GM21825 (cell line): ENCODE results near the gene PIK3CA.
"Not testable (repeated sequence)": the region's sequence is repeated elsewhere in the genome, so short reads cannot be mapped to it uniquely, and the experiment has no call there.

ENCODE experiments used
- ATAC-seq: cut with Tn5 transposase; IDR thresholded peaks from one replicate; pipeline ENCODE4 v1.9.1; 2021; ENCODE audit warnings: mild to moderate bottlenecking, moderate library complexity; ENCODE audit not compliant: unreplicated experiment

Gene PIK3CA

DNA sequence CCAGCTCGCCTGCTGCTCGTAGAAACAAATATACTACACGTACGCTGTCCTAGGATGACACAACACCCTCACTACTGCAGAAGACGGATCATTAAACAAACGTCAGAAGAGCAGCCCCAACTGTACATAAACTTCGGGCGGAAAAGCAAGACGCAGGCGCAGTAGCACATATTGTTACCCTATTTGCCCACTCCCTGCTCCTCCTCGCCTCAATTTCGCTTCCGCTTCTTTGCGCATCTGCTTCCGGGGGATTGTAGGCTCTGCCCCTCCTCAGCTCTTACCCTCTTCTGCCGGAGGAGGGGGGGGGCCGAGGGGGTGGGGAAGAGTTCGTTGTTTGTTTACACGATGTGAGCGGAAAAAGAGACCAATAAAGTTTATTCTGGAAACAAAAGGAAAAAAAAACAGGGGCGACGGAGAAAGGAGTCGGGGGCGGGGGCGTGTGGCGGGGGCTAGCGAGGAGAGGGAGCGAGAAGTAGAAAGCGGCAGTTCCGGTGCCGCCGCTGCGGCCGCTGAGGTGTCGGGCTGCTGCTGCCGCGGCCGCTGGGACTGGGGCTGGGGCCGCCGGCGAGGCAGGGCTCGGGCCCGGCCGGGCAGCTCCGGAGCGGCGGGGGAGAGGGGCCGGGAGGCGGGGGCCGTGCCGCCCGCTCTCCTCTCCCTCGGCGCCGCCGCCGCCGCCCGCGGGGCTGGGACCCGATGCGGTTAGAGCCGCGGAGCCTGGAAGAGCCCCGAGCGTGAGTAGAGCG is at the start of gene PIK3CA:
PIK3CA (plus strand) TSS at position 485 of the 743 bp plus-strand sequence. CDS start 50,469 bp downstream, outside the sequence.
- ATAC-seq, result peak; percentile 69

DNA sequence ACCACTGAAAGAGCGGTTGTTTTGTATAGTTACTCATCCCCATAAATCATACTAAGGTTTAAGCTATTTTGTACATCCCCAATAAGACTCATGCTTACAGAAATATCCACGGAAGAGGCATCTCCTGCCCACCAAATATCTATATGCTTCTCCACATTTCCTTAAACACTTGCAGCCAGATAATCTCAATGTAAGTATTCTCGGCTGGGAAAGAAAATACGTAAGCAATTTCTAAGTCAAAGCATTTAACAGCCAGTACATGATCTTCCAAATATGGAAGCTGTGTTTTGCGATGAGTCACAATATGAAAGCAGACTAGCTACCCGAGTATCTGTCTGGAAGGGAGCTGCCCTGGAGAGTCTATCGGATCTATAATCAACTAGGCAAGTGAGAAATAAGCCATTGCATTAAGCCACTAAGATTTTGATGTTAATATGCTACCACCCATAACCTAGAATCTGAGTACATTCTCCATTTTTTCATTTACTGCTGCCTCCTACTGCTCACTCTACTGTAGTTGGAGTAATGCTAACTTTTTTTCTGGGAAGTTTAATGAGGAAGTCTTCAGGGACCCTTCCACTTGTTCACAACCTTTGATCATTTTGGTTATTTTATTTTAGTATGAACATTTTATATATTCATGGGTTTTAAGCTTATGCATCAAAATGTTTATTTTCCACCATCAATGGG is 49.6 kb upstream of the PIK3CA start:
- ATAC-seq, result no peak

DNA sequence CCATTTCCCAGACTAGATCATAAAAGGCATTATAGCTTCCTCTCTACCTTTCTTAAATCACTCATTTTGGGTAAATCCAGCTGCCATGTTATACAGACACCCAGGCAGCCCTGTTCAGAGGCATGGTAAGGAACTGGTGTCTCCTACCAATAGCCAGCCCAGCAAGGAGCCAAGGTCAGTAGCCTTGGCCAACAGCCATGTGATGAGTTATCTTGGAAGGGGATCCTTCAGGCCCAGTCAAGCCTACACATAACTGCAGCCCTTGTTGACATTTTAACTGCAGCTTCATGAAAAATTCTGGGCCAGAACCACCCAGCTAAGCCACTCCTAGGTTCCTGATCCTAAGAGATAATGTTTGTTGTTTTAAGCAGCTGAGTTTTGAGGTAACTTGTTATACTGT is 47.5 kb upstream of the PIK3CA start:
- no peak for ATAC-seq

DNA sequence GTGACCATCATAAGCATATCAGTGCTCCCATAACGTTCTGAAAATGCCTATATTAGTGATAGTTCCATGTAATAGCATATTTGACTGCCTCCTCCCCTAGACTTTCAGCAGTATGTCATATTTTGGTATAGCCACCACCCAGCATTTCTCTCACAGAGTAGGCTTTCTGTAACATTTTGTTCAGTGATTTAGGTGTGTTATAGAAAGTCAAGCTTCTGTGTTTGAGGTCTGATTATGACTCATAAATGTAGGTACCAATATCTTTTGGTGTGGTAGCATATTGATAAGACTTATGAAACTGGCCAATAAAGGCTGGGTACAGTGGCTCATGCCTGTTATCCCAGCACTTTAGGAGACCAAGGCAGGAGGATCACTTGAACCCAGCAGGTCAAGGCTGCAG is 42.3 kb upstream of the PIK3CA start:
- ATAC-seq, result no peak

DNA sequence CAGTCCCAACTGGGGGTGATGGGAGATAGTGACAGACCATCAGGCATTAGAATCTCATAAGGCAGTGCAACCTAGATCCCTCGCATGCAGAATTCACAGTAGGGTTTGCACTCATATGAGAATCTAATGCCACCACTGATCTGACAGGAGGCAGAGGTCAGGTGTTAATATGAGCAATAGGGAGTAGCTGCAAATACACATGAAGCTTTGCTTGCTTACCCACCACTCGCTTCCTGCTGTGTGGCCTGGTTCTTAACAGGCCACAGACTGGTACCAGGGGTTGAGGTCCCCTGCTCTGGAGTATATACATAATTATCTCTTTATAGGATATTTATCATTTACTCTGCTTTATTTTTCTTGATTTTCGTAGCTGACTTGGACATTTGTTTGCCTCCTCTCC is 40.5 kb upstream of the PIK3CA start:
- no peak for ATAC-seq

DNA sequence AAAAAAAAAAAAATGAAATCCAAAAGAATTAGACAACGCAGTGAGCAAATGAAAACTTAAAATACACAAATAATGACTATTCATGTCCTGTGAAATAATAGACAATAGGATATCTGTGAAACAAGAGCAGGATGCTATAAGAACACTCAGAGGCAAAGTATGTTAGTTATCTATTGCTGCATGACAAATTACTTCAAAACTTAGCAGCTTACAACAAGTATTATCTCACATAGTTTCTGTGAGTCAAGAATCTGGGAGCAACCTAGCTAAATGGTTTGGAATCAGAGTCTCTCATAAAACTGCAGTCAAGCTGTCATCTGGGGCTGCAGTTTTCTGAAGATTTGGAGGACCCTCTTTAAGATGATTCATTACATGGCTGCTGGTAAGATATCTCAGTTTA is 40.1 kb upstream of the PIK3CA start:
- ATAC-seq, result no peak

DNA sequence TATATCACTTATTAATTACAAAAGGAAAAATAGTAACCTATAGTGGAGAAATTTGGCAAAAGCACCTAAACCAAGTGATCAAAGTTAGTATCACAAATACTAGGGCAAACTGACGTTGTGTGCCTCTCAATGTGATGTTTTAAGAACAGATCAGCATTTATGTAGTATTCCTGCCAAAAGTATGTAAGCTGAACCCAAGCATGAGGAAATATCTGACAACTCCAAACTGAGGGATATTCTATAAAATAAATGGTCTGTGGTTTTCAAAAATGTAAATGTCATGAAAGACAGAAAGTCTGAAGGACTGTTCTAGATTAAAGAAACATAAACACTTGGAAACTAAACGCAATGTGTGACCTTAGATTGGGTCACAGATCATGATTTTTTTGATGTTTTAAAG is 34.3 kb upstream of the PIK3CA start:
- ATAC-seq, result no peak

DNA sequence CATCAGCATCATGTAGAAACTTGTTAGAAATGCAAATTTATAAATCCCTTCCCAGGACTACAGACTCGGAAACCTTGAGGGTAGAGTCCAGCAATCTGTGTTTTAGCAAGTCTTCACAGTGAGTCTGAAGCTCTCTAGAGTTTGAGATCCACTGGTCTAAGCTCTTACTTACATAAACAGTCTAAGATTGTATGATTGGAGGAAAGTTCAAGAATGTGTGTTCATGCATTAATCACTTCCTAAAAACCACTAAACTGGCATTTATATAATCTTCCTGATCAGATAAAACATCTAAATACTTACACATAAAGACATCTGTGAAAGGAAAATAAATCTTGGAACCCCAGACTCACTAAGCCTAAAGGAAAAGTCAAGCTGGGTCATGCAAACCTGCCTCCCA is 32.7 kb upstream of the PIK3CA start:
- not testable (repeated sequence) for ATAC-seq

DNA sequence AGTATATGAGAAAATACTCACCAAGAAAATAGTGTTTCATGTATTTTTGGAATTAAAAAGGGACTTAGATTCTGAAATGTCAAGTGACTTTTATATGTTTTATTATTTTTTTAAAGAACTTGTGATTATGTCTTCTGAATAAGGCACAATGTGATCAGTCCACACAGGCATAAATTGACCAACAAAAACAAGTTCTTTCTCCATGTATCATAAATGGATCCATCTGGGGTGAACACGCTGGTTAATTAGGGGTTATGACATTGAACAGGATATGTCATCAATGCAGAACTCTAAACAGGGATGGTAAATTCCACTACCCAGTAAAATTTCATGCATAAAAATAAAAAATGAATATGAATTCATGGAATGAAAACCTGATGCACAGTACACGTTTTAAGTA is 31.3 kb upstream of the PIK3CA start:
- no peak for ATAC-seq

DNA sequence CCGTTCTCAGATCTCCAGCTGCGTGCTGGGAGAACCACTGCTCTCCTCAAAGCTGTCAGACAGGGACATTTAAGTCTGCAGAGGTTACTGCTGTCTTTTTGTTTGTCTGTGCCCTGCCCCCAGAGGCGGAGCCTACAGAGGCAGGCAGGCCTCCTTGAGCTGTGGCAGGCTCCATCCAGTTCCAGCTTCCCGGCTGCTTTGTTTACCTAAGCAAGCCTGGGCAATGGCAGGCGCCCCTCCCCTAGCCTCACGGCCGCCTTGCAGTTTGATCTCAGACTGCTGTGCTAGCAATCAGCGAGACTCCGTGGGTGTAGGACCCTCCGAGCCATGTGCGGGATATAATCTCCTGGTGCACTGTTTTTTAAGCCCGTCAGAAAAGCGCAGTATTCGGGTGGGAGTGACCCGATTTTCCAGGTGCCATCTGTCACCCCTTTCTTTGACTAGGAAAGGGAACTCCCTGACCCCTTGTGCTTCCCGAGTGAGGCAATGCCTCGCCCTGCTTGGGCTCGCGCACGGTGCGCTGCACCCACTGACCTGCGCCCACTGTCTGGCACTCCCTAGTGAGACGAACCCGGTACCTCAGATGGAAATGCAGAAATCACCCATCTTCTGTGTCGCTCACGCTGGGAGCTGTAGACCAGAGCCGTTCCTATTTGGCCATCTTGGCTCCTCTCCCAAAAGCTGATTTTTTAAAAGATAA is 15.8 kb upstream of the PIK3CA start:
- not testable (repeated sequence) for ATAC-seq

DNA sequence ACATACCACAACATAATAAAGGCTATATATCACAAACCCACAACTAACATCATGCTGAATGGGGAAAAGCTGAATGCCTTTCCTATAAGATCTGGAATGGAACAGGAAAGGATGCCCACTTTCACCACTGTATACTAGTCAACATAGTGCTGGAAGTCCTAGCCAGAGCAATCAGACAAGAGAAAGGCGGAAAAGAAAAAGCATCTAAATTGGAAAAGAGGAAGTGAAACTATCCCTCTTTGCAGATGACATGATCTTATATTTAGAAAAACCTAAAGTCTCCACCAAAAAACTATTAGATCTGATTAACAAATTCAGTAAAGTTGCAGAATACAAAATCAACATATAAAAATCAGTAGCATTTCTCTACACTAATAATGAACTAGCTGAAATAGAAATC is 14.6 kb upstream of the PIK3CA start:
- ATAC-seq, result no peak

DNA sequence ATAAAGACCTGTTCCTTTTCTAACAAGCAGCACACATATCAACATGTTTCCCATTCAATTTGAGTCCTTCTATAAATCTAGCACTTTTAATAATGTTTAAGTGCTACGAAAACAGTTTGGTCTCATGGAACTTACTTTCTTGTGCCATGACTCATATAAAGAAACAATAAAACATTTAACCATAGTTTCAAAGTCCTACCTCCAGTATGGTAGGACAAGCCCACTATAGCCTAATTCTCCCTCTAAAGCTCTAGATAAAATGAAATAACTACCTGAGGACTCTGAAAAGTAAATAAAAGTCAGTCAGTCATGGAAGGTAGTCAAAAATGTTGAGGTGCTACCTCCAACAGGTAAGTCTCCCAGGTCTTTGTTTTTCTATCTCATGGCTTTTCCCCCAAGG is 12.0 kb upstream of the PIK3CA start:
- no peak for ATAC-seq

DNA sequence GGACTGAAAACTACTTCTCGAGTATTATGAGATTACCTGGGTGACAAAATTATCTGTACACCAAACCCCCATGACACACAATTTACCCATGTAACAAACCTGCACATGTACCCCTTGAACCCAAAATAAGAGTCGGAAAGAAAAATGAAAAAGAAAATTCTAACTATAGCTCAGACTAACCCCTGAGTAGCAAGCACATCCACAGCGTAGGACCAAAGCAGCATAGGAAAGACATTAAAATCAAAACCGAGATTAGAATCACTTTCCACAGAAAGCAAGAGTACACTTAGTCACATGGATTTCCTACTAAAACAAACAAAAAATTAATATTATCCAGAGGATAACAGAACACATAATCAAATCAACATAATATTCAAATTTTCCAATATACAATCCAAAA is 6.3 kb upstream of the PIK3CA start:
- ATAC-seq, result no peak

DNA sequence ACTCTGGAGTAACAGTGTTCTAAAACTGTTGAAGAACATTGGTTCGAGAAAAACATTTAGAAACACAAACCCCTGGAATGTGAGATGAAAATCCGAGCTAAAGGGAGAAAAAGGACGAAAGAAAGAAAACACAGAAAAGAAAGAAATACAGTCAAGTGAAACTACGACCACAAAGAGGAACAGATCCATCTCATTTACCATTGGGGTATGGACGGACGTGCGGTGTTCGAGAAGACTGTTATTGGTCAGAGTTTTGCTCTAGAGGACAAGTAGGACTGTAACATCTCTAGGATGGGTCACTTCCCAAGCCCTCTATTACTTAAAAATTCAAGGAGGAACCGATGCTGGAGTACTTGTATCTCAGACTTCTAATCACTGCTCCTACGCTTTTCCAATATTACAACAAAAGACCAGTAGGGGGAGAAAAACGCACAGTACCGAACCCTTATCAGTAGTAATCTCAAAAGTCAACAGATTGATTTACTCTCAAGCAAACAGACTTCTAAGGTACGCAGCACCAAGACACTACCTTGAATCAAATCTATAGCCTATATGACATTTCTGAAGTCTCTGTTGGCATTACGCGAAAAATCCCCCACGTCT is 1.1 kb upstream of the PIK3CA start:
- ATAC-seq, result peak; percentile 25

DNA sequence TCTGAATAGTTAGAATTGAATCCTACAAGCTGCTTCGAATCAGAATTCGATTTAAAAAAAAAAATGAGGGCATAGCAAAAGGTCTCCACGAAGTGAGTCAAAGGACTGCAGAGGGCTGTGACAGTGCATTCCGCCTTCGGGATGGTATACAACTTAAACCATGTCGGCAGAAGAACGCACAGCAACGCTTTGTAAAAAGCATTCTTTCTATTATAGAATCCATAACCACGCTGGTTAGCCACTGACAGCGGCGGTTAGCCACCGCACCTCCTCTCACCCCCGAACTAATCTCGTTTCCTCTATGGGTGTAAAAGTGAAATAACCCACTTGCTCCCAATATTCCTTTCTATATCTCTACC is 664 bp upstream of the PIK3CA start:
- peak; percentile 31 for ATAC-seq

DNA sequence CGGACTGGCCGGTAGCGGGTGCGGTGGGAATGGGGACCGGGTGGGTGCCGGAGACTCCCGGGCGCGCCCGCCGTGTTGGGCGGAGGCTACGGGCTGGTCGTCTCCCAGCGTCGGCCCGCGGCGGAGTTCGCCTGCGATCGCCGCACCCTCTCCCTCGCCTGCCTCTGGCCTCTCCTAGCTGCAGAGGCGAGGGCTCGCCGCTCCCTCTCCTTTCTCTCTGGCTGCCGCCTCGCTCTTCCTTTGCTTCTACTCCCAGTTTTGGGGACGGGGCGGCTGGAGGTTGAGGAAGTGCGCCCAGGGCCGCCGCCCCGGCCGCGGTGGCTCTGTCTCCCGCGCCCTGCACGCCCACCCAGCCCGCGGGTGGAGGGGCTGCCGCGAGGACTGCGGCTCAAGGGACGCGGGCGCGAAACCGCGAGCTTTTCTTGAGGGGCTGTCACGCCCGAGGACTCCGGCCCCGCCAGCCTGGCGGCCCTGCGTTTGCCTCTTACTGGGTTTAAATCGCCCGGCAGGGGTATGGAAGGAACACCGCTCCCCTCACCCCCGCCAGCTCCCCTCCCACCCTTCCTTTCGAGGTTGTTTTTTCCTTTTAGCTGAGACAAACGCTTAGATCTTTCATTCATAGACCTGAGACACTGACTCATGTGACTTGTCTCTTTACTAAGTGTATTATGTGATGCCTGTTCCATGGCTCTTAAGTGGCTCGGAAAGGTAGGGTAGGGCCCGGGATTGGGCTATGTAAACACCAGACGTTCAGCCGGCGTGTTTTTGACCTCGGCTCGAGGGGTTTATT is 654 bp downstream of the PIK3CA start:
- peak; percentile 27 for ATAC-seq

DNA sequence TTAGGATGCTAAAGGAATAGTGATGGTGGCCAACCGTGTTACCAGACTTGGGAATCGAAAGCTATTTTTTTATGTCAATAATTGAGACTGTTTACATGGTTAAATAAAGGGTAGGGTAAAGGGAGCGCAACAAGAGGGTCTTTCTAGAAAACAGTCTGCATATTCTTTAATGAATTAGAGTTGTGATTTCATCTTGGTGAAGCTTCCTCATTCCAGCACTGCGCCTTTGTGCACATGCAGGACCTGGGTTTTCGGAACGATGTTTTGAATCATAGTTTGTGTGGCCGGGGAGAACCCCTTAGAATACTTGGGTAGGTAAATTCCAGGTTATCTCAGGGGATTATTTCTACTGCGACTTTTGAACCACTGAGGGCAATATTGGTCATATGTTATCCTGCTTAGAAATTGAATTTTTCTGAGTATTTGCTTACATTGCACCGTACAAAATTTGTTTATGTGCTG is 1.3 kb downstream of the PIK3CA start:
- peak; percentile 32 for ATAC-seq

DNA sequence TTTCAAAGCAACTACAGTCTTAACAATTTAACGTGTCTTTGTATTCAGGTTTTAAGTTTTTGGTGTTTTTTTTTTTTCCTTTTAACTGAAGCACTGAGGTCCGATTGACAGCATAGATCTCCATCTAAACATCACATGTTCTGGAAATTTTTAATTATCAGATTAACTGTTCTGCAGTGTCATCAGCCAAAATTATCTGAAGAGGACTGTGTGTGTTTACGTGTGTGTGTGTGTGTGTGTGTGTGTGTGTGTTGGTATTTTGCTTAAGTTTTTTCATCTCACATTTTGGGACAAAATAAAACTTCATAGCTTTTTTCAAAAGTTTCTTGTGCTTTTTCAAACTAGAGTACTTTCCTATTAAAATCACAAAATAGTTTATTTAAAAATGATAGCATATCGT is 1.8 kb downstream of the PIK3CA start:
- no peak for ATAC-seq

DNA sequence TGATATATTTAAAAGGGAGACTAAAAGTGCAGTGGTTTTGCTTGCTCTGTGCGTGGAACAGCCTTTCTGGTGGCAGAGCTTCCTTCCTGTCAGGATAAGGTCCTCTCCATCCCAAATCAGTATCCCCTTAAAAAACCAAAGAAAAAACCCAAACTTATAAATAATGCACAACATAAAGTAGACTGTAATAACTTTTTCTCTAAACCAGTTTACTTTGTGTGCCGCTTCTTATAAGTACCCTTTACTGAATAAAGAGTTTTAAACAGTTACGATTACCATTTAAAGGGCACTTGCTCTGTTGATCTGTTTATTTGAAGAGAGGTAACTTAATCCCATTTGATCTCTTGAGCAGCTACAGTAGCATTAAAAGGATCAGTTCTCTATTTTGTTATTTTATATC is 2.5 kb downstream of the PIK3CA start:
- ATAC-seq, result no peak

DNA sequence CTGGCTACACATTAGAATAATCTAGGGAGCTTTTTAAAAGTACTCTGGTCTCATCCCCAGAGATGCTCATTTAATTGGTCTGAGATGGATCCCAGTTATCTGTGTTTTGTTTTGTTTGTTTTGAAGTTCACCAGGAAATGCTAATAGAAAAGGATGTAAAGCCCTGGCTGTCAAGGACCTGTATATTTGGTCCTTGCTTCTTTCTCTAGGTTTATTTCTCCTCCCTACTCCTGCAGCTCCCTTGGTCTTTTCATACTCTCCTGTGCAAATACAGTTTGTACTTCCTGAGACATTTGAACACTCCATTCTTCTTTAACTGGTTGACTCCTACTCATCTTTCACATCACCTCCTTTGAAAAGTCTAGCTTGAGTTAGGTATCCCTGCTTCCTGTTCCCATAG is 3.3 kb downstream of the PIK3CA start:
- no peak for ATAC-seq

DNA sequence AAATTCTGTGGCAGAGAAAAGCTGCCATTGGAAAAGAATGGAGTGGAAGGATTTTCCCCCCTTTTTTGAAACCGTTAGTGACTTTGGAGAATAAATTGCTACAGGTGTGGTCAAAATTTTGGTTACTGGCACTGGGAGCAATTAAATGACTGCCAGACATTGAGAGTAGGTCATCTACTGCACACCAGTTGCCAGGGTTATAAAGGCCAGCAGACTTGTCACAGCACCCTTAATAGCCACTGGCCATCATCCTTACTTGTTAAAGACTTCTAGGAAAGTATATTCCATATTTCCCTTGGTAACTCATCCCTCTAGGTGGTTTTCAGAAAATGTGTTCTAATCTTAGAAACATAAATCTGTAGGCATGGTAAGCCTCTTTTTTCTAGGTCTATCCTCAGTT is 8.0 kb downstream of the PIK3CA start:
- ATAC-seq, result no peak
